Endothelial cell of umbilical vein (primary cell): ENCODE results near the gene CLINT1. TPM values are rescaled to one million over a fixed set of nuclear protein-coding genes. Genes with fewer than 3 reads are reported as not detected.

ENCODE experiments used
- BruUV-seq: library from RNA; stranded (reverse); fragments of 400-500 nt; replicated peaks from 2 replicates; lab custom pipeline; 2021; lab: Mats Ljungman, UMichigan
- CTCF ChIA-PET: fragments of 300-600, 350-600 bp; sonication (Branson Sonifier 250); formaldehyde crosslinking; loops from one replicate; lab custom pipeline; 2021; ENCODE audit warnings: antibody characterized with exemption, inconsistent platforms; lab: Charles Lee
- POLR2A ChIA-PET: fragments of 300-600, 350-600 bp; sonication (Branson Sonifier 250); formaldehyde crosslinking; loops from one replicate; lab custom pipeline; 2021; ENCODE audit warnings: antibody characterized with exemption, inconsistent platforms; lab: Charles Lee
- DNase-seq: peaks from one replicate; pipeline ENCODE4 v3.0.0-alpha.2; 2011; ENCODE audit warnings: low read depth, low spot score
- FAIRE-seq: peaks from 2 replicates; lab custom pipeline; 2011; peaks lifted over from hg19 to GRCh38; lab: Jason Lieb, UNC
- H2AFZ ChIP-seq: 2 replicates; pipeline ENCODE4 v1.6.0; 2012; ENCODE audit warnings: low read depth, low read length, control low read depth, inconsistent platforms
- H3K27ac ChIP-seq: 2 replicates; pipeline ENCODE4 v1.5.1; 2011; ENCODE audit warnings: low read depth, mild to moderate bottlenecking, control low read depth, low read length, moderate library complexity; ENCODE audit not compliant: insufficient read depth
- H3K27me3 ChIP-seq, 2 experiments: 2 replicates each; pipeline versions ENCODE4 v1.6.0 to v1.6.1; 2011; ENCODE audit warnings: low read length in 2 of 2, mixed read lengths in 1 of 2; ENCODE audit not compliant: control insufficient read depth in 2 of 2, insufficient read depth in 2 of 2
- H3K36me3 ChIP-seq, 2 experiments: 2 replicates in 1 of 2; 3 replicates in 1 of 2; pipeline ENCODE4 v1.5.1; 2011; ENCODE audit warnings: low read length in 2 of 2, mild to moderate bottlenecking in 1 of 2, moderate library complexity in 1 of 2; ENCODE audit not compliant: control insufficient read depth in 2 of 2, insufficient read depth in 2 of 2; ENCODE audit errors: extremely low read depth in 1 of 2
- H3K4me1 ChIP-seq: 3 replicates; pipeline ENCODE4 v1.5.1; 2011; ENCODE audit warnings: mild to moderate bottlenecking, low read length; ENCODE audit not compliant: control insufficient read depth, insufficient read depth; ENCODE audit errors: extremely low read depth
- H3K4me2 ChIP-seq: 2 replicates; pipeline ENCODE4 v1.6.1; 2011; ENCODE audit warnings: low read length, control low read depth, mixed read lengths; ENCODE audit not compliant: insufficient read depth
- H3K4me3 ChIP-seq, 3 experiments: fragments of 200-600 bp in 1 of 3; sonication (generic), shearing (Covaris generic) in 1 of 3; replicated peaks in 1 of 3; 2 replicates each; pipeline ENCODE4 v1.5.1; 2011 to 2016; ENCODE audit warnings: control low read depth in 3 of 3, low read length in 3 of 3, mild to moderate bottlenecking in 2 of 3, inconsistent platforms in 1 of 3, low read depth in 1 of 3, moderate library complexity in 1 of 3; ENCODE audit not compliant: insufficient read depth in 1 of 3
- H3K79me2 ChIP-seq: 2 replicates; pipeline ENCODE4 v1.6.0; 2012; ENCODE audit warnings: low read length, inconsistent platforms; ENCODE audit not compliant: control insufficient read depth, insufficient read depth
- H3K9ac ChIP-seq: replicated peaks from 2 replicates; pipeline ENCODE3; 2011; ENCODE audit warnings: low read length, control low read depth; ENCODE audit not compliant: insufficient read depth; ENCODE audit errors: extremely low read depth
- H3K9me1 ChIP-seq: replicated peaks from 3 replicates; pipeline ENCODE4 v1.6.0; 2011; ENCODE audit warnings: mild to moderate bottlenecking, low read length; ENCODE audit not compliant: control insufficient read depth, insufficient read depth; ENCODE audit errors: extremely low read depth
- H3K9me3 ChIP-seq: replicated peaks from 2 replicates; pipeline ENCODE4 v1.5.1; 2012; ENCODE audit warnings: low read length, inconsistent platforms; ENCODE audit not compliant: control insufficient read depth, insufficient read depth
- H4K20me1 ChIP-seq: replicated peaks from 2 replicates; pipeline ENCODE3; 2011; ENCODE audit warnings: mild to moderate bottlenecking, low read length; ENCODE audit not compliant: control insufficient read depth, insufficient read depth; ENCODE audit errors: extremely low read depth
- CTCF ChIP-seq, 2 donors: IDR thresholded peaks; 1 replicate in 1 of 2; 2 replicates in 1 of 2; pipeline ENCODE4 v1.5.1; 2011; ENCODE audit warnings: low read length in 2 of 2, mild to moderate bottlenecking in 2 of 2, moderate library complexity in 2 of 2, control low read depth in 1 of 2, inconsistent platforms in 1 of 2, low read depth in 1 of 2; ENCODE audit not compliant: insufficient read depth in 1 of 2; ENCODE audit errors: extremely low read depth in 1 of 2
- EZH2 ChIP-seq: IDR thresholded peaks from 2 replicates; pipeline ENCODE4 v1.6.1; 2012; ENCODE audit warnings: borderline replicate concordance, low read depth, mild to moderate bottlenecking, moderate library complexity, low read length, inconsistent platforms; ENCODE audit not compliant: severe bottlenecking
- FOS ChIP-seq: IDR thresholded peaks from 2 replicates; pipeline ENCODE4 v1.6.1; 2011; ENCODE audit warnings: mild to moderate bottlenecking, low read length, moderate library complexity, borderline replicate concordance; ENCODE audit not compliant: insufficient read depth
- GATA2 ChIP-seq: IDR thresholded peaks from 2 replicates; pipeline ENCODE4 v1.7.0; 2011; ENCODE audit warnings: low read depth, mild to moderate bottlenecking, moderate library complexity, mixed read lengths, low read length; ENCODE audit not compliant: insufficient read length, insufficient read depth
- JUN ChIP-seq: IDR thresholded peaks from 2 replicates; pipeline ENCODE4 v1.6.1; 2011; ENCODE audit warnings: borderline replicate concordance, low read depth; ENCODE audit not compliant: insufficient read length, insufficient read depth
- MAX ChIP-seq: IDR thresholded peaks from 2 replicates; pipeline ENCODE4 v1.6.1; 2011; ENCODE audit not compliant: insufficient read depth, insufficient read length
- MYC ChIP-seq: IDR thresholded peaks from one replicate; pipeline ENCODE4 v1.6.1; 2011; ENCODE audit warnings: mild to moderate bottlenecking, low read depth, low read length
- POLR2A ChIP-seq: IDR thresholded peaks from 2 replicates; pipeline ENCODE4 v1.6.1; 2012; ENCODE audit warnings: low read depth, mild to moderate bottlenecking, control low read depth, low read length
- POLR2AphosphoS5 ChIP-seq: IDR thresholded peaks from 2 replicates; pipeline ENCODE4 v1.6.1; 2012; ENCODE audit warnings: low read depth, mild to moderate bottlenecking, control low read depth, low read length, moderate library complexity; ENCODE audit not compliant: insufficient read depth
- dilution Hi-C: fragments of 300-500 bp; cut with MboI; formaldehyde crosslinking; loops from one replicate; pipeline ENCODE4 v1.15.0; 2019; ENCODE audit warnings: low sequenced_read_pairs; ENCODE audit not compliant: extremely low pct_ligation_motif_present
- intact Hi-C: fragments of 100-400 bp; cut with micrococcal nuclease; formaldehyde crosslinking; loops from one replicate; pipeline ENCODE4 v1.10.0; 2022
- polyA plus RNA-seq, 4 experiments: library from polyadenylated mRNA; depleted of rRNA in 3 of 4; stranded (reverse) in 3 of 4; unstranded in 1 of 4; fragments of >200 nt; gene quantifications; 2 replicates each; pipeline versions ENCODE4 v1.2.1 to v1.2.3, GENCODE V29; 2011 to 2012; ENCODE audit warnings: missing spikeins in 1 of 4
- total RNA-seq: library from RNA; stranded (reverse); gene quantifications from 2 replicates; pipeline ENCODE4 v1.2.3, GENCODE V29; 2021

CLINT1 gene
- total and polyA plus RNA-seq, 2 donors (not counting 3 experiments of a cell fraction or from before 2014, with no cell fraction given) = 76.6 to 158 TPM

GRCh38 chr5:157859227-157859575 is 256 bp upstream of the CLINT1 start:
- H3K36me3 ChIP-seq = no peaks in the 10 kb centered on the region
- H3K9ac ChIP-seq = no peak overlapping the region
- H3K9me3 ChIP-seq = no peaks in the 10 kb centered on the region
- TF ChIP-seq MAX = no peak
- TF ChIP-seq EZH2 = no peak
- TF ChIP-seq POLR2AphosphoS5 = no peak
- TF ChIP-seq POLR2A = no peak
- TF ChIP-seq CTCF (IDR thresholded peaks at IDR 0.05; ENCODE audit: extremely low read depth in 1 of 2, insufficient read depth in 1 of 2, low read depth in 1 of 2, low read length in 2 of 2) = no peak
- no peak for TF ChIP-seq FOS
- no peak for TF ChIP-seq JUN
- no peak for TF ChIP-seq MYC
- TF ChIP-seq GATA2 = no peak
- intact Hi-C loops = loop anchor here (1.0 to 10.0 kb wide), 4 partner anchors 32 to 1241 kb away; no protein-coding TSS in a partner anchor
- ChIA-PET CTCF (interaction anchor here (1.2 to 1.4 kb wide), 4 partner anchors 13 to 90 kb away, joined by 4 to 8 read pairs (median 4); no protein-coding TSS in a partner anchor), POLR2A (interaction anchor here (1.1 kb wide), 1 partner anchor 89 kb away, joined by 3 read pairs; no protein-coding TSS in a partner anchor)
- no TSS peak for BruUV-seq
- peaks cover 14% of the 10 kb centered on the region for H4K20me1 ChIP-seq
- no peak overlapping the region for H3K27ac ChIP-seq
- H3K27me3 ChIP-seq = no peaks in the 10 kb centered on the region
- no peaks in the 10 kb centered on the region for H3K9me1 ChIP-seq
- H2AFZ ChIP-seq = peak overlapping the region; percentile 71
- H3K4me3 ChIP-seq = peak overlapping the region in 1 of 3 experiments; percentile 68
- peaks cover 14% of the 10 kb centered on the region for H3K4me1 ChIP-seq
- peaks cover 47% of the 10 kb centered on the region for H3K79me2 ChIP-seq
- H3K4me2 ChIP-seq = no peak overlapping the region
- DNase-seq (no peak), FAIRE-seq (no peak)
- dilution Hi-C loops = no loop called here
